ENCODE results near the gene CD34. TPM values are rescaled to one million over a fixed set of nuclear protein-coding genes. Genes with fewer than 3 reads are reported as not detected.

Gene CD34
- polyA plus RNA-seq, 1 experiment: 1.2 TPM

DNA sequence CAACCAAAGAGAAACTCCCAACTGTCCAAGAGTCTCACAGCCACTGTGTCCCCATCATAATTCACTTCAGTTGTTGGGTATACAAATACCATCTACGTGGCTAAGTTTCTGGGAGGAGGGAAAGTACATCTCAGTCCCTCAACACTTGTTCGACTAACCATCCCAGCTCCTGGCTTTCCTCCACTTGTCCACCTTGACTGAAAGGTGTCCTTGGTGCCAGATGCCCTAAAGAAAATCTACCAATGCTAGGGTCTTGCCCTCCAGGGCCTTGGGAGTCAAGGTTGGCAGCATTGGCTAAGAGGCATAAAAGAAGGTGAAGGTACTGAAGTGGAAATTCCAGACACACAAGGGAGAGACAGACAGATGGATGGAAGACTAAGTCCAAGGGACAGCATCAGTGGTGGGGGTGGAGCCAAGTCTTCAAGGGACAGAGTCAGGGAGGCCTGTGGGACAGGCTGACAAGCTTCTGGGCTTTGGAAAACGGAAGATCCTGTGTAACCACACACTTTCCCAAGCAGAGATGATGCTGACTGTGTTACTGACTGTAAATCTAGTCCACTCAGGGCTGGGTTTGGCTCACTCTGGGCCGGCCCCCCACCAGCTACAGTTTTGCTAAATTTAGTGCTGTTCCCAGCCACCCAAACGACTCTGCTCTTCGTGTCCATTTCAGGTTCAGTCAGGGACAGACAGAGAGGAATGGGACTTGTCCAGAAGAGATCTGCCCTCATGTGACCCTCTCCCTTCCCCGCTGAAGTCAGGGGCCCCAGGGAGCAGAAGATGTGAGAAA lies 60.1 kb downstream of the CD34 start:
- CTCF ChIA-PET: interaction anchor here (0.8 to 1.7 kb wide), 5 partner anchors 11 to 112 kb away, joined by 3 to 6 read pairs (median 4); no protein-coding TSS in a partner anchor

DNA sequence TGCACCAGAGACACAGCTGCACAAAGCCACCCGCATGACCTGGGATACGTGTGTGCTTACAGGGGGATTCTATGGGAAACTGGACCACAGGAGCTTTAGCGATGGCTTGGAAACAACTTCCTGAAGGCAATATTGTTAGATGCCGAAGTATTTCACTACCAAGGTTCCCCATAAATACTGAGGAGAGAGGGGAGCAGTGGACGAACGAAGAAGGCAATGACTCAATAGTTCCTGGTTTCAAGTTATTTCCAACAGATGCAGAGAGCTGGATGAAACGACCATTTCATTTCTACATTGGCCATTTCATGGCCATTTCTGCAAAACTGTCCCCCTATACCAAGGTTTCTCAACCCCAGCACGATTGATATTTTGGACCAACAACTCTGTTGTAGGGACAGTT lies 61.3 kb downstream of the CD34 start:
- H3K36me3 ChIP-seq (ENCODE audit: control insufficient read depth, insufficient read depth, low read length): no peaks in the 10 kb centered on the region
- ChIA-PET CTCF (interaction anchor here (1.1 to 1.7 kb wide), 2 partner anchors 19 to 21 kb away, joined by 5 to 6 read pairs; no protein-coding TSS in a partner anchor), POLR2A (no interaction called here)
- DNase-seq (ENCODE audit: low read depth): no peak
- no peaks in the 10 kb centered on the region for H3K27me3 ChIP-seq (ENCODE audit: control insufficient read depth, insufficient read depth, low read length)
- no peak overlapping the region for H3K4me3 ChIP-seq (ENCODE audit: low read depth, low read length)
- TF ChIP-seq, protein P1, sequence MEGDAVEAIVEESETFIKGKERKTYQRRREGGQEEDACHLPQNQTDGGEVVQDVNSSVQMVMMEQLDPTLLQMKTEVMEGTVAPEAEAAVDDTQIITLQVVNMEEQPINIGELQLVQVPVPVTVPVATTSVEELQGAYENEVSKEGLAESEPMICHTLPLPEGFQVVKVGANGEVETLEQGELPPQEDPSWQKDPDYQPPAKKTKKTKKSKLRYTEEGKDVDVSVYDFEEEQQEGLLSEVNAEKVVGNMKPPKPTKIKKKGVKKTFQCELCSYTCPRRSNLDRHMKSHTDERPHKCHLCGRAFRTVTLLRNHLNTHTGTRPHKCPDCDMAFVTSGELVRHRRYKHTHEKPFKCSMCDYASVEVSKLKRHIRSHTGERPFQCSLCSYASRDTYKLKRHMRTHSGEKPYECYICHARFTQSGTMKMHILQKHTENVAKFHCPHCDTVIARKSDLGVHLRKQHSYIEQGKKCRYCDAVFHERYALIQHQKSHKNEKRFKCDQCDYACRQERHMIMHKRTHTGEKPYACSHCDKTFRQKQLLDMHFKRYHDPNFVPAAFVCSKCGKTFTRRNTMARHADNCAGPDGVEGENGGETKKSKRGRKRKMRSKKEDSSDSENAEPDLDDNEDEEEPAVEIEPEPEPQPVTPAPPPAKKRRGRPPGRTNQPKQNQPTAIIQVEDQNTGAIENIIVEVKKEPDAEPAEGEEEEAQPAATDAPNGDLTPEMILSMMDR (IDR thresholded peaks at IDR 0.05; ENCODE audit: insufficient read depth, low read depth, low read length): no peak

More for the DNA sequence above, 60.1 kb downstream of the CD34 start:
- Histone ChIP-seq H3K27me3 (ENCODE audit: control insufficient read depth, insufficient read depth, low read length) (no peaks in the 10 kb centered on the region), H3K4me3 (ENCODE audit: low read depth, low read length) (no peak overlapping the region), H3K36me3 (ENCODE audit: control insufficient read depth, insufficient read depth, low read length) (no peaks in the 10 kb centered on the region)
- POLR2A ChIA-PET: interaction anchor here (0.6 kb wide), 1 partner anchor 1688 kb away, joined by 15 read pairs; no protein-coding TSS in a partner anchor
- no peak for DNase-seq (ENCODE audit: low read depth)
- TF ChIP-seq, protein P1 (IDR thresholded peaks at IDR 0.05; ENCODE audit: insufficient read depth, low read depth, low read length): no peak

DNA sequence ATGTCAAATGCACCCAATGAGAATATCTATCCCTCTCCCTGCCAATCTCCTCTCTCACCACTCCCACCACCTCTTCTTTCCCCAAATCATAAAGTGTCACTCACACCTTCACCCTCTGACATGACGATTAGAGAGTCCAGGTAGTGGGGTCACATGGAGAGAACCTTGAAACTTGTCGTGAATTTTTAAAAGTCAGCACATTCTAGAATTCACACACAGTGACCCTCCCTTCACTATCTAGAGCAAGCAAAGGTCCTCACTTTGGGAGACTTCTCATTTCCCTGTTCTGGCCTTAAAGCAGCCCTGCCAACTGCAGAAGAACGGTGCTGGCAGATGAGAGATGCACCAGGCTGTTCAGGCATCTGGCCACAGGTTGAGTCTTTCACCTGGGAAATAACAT lies 61.9 kb downstream of the CD34 start:
- TF ChIP-seq, protein P1 (IDR thresholded peaks at IDR 0.05; ENCODE audit: insufficient read depth, low read depth, low read length): no peak
- ChIA-PET POLR2A (no interaction called here), CTCF (interaction anchor here (1.3 to 1.7 kb wide), 2 partner anchors 20 kb away, joined by 4 to 5 read pairs; no protein-coding TSS in a partner anchor)
- H3K36me3 ChIP-seq (ENCODE audit: control insufficient read depth, insufficient read depth, low read length): no peaks in the 10 kb centered on the region
- DNase-seq (ENCODE audit: low read depth): no peak
- H3K4me3 ChIP-seq (ENCODE audit: low read depth, low read length): no peak overlapping the region
- no peaks in the 10 kb centered on the region for H3K27me3 ChIP-seq (ENCODE audit: control insufficient read depth, insufficient read depth, low read length)

DNA sequence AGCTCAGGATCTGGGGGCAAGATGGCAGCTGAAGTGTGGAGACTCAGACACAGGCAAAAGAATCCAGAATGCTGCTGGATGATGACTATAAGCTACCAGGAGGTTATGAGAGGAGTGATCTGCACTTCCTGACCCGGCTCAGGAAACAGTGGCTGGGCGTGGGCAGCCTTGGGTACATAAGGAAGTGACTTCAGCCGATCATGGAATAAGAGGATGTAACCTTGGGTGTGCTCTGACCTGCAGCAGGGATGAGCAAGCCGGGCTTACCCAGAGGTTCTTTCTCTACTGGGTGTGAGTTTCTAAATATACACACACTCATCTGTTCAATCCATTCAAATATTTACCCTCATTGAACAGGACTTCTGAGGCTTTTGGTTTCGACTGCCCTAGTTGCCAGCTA lies 62.7 kb downstream of the CD34 start:
- no peaks in the 10 kb centered on the region for H3K27me3 ChIP-seq (ENCODE audit: control insufficient read depth, insufficient read depth, low read length)
- ChIA-PET POLR2A (no interaction called here), CTCF (interaction anchor here (0.7 to 1.4 kb wide), 5 partner anchors 20 to 115 kb away, joined by 3 to 5 read pairs (median 3); no protein-coding TSS in a partner anchor)
- DNase-seq (ENCODE audit: low read depth): no peak
- no peak overlapping the region for H3K4me3 ChIP-seq (ENCODE audit: low read depth, low read length)
- TF ChIP-seq, protein P1 (IDR thresholded peaks at IDR 0.05; ENCODE audit: insufficient read depth, low read depth, low read length): no peak
- H3K36me3 ChIP-seq (ENCODE audit: control insufficient read depth, insufficient read depth, low read length): no peaks in the 10 kb centered on the region

DNA sequence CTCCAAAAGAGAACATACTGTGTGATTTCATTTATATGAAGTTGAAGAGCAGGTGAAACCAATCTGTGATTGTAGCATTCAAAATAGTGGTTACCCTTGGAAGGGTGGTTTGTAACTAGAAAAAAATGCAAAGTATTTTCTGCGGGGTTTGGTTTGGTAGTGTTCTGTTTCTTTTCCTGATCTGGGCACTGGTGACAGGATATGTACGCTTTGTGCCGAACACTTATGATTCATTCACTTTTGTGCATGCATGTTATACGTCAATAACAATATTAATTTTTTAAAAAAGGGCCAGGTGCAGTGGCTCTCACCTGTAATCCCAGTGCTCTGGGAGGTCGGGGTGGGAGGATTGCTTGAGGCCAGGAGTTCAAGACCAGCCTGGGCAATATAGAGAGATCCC lies 63.8 kb downstream of the CD34 start:
- TF ChIP-seq, protein P1 (IDR thresholded peaks at IDR 0.05; ENCODE audit: insufficient read depth, low read depth, low read length): no peak
- POLR2A ChIA-PET: no interaction called here
- H3K27me3 ChIP-seq (ENCODE audit: control insufficient read depth, insufficient read depth, low read length): no peaks in the 10 kb centered on the region
- H3K4me3 ChIP-seq (ENCODE audit: low read depth, low read length): no peak overlapping the region
- CTCF ChIA-PET: interaction anchor here (0.6 to 1.4 kb wide), 3 partner anchors 20 to 51 kb away, joined by 3 to 5 read pairs (median 4); no protein-coding TSS in a partner anchor
- H3K36me3 ChIP-seq (ENCODE audit: control insufficient read depth, insufficient read depth, low read length): no peaks in the 10 kb centered on the region
- no peak for DNase-seq (ENCODE audit: low read depth)
